HG02981 (cell line): ENCODE results near the gene EIF2AK2.
A peak's percentile ranks its signal among the peaks of the same experiment; 100 is the strongest.
"Not testable (repeated sequence)": the region's sequence is repeated elsewhere in the genome, so short reads cannot be mapped to it uniquely, and the experiment has no call there.

Experiments
- ATAC-seq: cut with Tn5 transposase; IDR thresholded peaks from one replicate; pipeline ENCODE4 v1.9.1; 2021; ENCODE audit warnings: mild to moderate bottlenecking, moderate library complexity; ENCODE audit not compliant: unreplicated experiment

Gene EIF2AK2

GRCh38 chr2:37156857-37157714, at the start of gene EIF2AK2:
Gene EIF2AK2 (minus strand): TSS chr2:37156980. CDS start chr2:37147806, 9,174 bp downstream.
- ATAC-seq = peak; percentile 92

- ATAC-seq = no peak
Observed at GRCh38 chr2:37205689-37206341, 49.0 kb upstream of the EIF2AK2 start.

DNA sequence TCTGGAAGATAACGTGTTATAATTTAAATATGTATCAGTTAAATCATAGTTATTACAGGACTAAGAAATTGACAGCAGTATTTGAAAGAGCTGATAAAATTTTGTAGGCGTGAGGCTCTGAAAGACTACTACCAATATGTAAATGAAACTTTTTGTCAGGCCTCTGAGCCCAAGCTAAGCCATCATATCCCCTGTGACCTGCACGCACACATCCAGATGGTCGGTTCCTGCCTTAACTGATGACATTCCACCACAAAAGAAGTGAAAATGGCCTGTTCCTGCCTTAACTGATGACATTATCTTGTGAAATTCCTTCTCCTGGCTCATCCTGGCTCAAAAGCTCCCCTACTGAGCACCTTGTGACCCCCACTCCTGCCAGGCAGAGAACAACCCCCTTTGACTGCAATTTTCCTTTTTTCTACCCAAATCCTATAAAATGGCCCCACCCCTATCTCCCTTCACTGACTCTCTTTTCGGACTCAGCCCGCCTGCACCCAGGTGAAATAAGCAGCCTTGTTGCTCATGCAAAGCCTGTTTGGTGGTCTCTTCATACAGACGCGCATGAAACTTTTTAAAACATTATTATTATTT, 48.4 kb upstream of the EIF2AK2 start:
- ATAC-seq = not testable (repeated sequence)

GRCh38 chr2:37203708-37204107, 46.9 kb upstream of the EIF2AK2 start:
- no peak for ATAC-seq

GRCh38 chr2:37201766-37202165, 45.0 kb upstream of the EIF2AK2 start:
- no peak for ATAC-seq

DNA sequence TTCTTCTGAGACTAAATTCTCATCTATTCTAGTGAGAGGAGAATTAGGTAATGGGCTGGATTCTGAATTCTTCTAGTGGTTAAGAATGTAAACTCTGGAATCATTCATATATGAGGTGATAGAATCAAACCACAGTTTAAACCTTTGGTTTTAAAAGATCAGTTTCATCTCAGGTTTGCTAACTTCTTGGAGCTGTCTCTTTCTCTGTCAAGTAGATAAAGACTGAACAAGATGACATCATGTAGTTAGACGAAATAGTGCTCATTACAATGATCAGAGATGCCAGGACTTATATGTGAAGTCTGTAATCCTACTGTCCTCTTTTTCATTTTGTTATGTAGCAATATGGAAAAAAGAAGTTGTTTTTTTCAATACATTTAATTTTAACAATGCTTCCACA, 44.4 kb upstream of the EIF2AK2 start:
- no peak for ATAC-seq

DNA sequence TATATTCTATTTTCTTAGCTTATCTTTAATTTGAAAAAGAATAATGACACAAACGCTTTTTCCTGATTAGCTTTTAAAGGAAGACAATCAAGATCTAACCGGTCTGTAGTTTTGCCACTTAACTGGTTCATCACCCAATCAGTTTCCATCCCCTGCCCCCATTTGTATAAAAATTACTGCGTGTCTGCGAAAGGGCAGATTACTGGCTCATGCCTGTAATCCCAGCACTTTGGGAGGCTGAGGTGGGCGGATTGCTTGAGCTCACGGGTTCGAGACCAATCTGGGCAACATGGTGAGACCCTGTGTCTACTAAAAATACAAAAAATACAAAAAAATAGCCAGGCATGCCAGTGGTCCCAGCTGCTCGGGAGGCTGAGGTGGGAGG, 41.9 kb upstream of the EIF2AK2 start:
- ATAC-seq = no peak

GRCh38 chr2:37196320-37197195, 39.8 kb upstream of the EIF2AK2 start, which contains the start of gene CEBPZOS:
Gene CEBPZOS (plus strand): TSS chr2:37196496. CDS start chr2:37199705, 3,209 bp downstream.
- peak; percentile 82 for ATAC-seq

- not testable (repeated sequence) for ATAC-seq
Observed at GRCh38 chr2:37195862-37196319, 39.1 kb upstream of the EIF2AK2 start.

- no peak for ATAC-seq
Observed at GRCh38 chr2:37192551-37192950, 35.8 kb upstream of the EIF2AK2 start.

GRCh38 chr2:37191747-37192146, 35.0 kb upstream of the EIF2AK2 start:
- no peak for ATAC-seq

DNA sequence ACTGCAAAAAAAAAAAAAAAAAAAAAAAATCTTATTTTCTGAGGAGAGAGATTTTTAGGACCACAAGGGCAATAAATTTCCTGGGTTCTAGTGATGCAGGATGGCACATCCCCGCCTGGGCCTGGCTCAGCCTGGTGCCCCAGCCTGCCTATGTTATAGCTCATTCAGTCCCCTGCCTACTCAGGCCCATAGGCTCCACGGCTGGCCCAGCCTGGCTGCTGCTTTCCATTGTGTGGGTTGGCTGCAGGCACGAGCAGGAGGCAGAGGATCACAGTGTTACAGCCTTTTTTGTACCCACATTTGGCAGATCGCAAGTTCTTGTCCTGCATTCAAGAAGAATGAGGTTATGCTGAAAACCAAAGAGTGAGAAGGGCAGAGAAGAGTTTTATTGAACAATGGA, 34.5 kb upstream of the EIF2AK2 start:
- ATAC-seq = no peak

DNA sequence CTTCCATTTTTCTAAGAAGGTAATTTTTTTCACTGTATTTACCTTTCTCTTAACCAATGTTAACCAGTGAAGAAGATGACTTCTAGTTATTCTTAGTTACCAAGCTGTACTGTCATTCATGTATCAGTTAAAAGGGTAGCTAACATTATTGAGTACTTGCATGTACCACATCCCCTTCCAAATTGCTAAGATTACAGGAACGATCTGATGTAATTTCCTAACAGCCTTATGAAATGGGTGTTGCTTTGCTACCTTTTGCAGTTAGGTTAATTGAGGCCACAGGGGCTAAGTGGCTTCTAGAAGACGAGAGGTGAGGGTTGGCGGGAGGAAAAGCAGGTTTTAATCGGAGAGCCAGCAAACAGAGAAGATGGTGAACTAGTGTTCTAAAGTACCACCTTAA, 33.5 kb upstream of the EIF2AK2 start:
- ATAC-seq = no peak

GRCh38 chr2:37189452-37190153, 32.8 kb upstream of the EIF2AK2 start:
- ATAC-seq = no peak

GRCh38 chr2:37188570-37188969, 31.8 kb upstream of the EIF2AK2 start, which contains the start of gene SULT6B1:
Gene SULT6B1 (minus strand): TSS chr2:37188670. CDS start chr2:37188640, 30 bp downstream.
- ATAC-seq = no peak

- ATAC-seq = no peak
Observed at GRCh38 chr2:37181726-37182684, 25.2 kb upstream of the EIF2AK2 start.

DNA sequence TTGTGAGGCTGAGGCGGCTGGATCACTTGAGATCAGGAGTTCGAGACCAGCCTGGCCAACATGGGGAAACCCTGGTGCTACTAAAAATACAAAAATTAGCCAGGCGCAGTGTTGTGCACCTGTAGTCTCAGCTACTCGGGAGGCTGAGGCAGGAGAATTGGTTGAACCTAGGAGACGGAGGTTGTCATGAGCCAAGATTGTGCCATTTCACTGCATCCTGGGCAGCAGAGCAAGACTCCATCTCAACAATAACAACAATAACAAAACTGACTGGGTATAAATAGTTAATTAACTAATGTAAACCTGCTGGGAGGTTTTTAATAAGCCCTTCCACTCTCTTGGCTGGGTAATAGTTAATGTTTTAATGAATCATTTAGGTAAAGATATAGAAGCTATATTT, 23.9 kb upstream of the EIF2AK2 start:
- no peak for ATAC-seq

GRCh38 chr2:37180006-37180639, 23.3 kb upstream of the EIF2AK2 start:
- ATAC-seq = no peak
